HL-60/S4 (cell line): ENCODE results near the gene CPEB2.

Source experiments
- in situ Hi-C: fragments of 300-500 bp; cut with MboI; formaldehyde crosslinking; loops from 2 replicates; pipeline ENCODE4 v1.14.3; 2022; ENCODE audit warnings: low sequenced_read_pairs

Gene CPEB2

DNA sequence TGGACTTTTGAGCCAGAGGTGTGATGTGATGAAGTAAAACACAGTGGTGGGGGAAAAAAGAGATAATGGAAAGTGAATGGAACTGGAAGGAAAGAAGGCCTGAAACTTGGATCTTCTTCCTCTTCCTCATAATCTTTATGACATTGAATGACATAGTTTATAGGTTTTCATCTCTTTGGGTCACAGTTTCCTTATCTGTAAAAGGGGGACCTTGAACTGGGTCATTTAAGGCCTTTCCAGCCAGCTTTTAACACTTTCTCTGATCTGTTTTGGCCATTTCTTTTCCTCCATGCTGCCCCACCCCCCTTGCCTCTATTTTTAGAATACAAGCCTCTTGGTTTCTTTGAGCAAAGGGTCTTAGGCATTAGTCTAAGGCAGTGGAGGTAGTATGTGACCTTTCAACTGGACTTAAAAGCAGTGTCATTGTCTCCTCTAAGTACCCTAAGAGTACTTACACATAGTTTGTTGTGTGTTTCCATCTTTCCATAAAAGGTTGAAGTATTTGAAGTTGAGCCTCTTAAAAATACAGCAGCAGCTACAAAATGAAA is 7.8 kb downstream of the CPEB2 start:
- in situ Hi-C loops = no loop called here

- in situ Hi-C loops = no loop called here
Observed at GRCh38 chr4:15011166-15011565, 8.9 kb downstream of the CPEB2 start.

DNA sequence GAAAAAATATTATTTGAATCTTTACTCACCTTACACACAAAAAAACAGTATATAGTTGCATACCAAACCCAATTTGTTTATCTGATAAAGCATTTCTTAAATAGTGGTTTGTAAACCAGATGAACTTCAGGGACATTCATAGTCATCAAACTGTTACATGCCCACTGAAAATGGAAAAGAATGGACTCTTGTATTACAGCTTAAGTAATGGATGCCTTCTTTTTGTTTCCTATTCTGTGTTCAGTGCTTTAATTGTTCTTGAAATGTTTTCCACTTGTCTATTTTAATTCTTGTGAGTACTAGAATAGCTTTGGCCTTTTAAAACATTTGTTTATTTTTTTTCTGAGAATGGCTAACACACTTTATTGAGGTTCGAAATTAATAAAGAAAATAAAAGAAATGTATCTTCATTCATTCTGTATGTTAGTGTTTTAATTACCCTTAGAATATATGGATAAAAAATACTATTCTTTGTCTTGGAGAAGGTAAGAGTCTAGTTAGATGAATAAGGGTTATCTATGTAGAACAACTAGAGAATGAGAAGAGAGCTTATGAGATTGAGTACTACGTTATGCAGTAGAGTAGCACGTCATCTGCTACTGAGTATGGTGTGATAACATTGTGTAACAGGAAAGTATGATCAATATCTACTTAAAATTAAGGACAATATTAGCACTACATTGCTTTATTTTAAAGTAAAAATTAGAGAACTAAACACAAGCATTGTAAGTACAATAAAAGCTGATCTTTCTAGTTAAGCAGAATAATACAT is 9.9 kb downstream of the CPEB2 start:
- in situ Hi-C loops = no loop called here

DNA sequence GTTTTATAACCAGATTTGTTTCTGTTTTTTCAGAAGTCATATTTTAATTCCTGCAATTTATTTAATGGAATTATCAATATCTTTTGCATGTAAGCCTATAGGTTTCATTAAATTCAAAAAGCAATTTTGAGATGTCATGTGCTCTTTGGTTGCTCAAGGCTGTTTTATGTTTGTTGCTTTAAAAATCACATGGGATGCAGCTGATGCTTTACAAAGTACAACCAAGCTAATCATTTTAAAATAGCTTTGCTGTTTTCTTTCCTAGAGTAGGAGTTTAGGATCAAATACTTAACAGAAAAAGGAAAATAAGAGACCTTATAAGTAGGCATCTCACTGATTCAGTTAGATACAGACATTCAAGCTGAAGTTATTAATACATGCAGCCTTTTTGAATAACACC is 11.3 kb downstream of the CPEB2 start:
- in situ Hi-C loops = no loop called here

- in situ Hi-C loops = no loop called here
Observed at GRCh38 chr4:15015170-15015569, 12.9 kb downstream of the CPEB2 start.

DNA sequence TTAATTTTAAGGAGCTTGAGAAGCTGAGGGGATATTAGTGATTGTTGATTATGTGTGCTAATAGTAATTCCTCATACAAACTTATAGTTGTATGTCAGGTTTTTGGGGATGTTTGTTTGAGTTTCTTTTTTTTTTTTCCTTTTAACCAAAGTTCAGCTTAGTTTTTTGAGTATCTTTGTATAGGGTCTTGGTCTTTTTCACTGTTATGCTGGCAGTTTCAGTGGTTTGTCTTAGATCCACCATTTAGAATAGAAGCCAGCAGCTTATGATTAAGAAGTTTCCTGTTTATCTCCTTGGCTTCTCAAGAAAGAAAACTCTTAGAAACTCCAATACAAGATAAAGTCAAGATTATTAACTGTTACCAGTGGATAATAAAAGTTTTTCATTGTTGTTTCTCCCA is 16.1 kb downstream of the CPEB2 start:
- in situ Hi-C loops = no loop called here

DNA sequence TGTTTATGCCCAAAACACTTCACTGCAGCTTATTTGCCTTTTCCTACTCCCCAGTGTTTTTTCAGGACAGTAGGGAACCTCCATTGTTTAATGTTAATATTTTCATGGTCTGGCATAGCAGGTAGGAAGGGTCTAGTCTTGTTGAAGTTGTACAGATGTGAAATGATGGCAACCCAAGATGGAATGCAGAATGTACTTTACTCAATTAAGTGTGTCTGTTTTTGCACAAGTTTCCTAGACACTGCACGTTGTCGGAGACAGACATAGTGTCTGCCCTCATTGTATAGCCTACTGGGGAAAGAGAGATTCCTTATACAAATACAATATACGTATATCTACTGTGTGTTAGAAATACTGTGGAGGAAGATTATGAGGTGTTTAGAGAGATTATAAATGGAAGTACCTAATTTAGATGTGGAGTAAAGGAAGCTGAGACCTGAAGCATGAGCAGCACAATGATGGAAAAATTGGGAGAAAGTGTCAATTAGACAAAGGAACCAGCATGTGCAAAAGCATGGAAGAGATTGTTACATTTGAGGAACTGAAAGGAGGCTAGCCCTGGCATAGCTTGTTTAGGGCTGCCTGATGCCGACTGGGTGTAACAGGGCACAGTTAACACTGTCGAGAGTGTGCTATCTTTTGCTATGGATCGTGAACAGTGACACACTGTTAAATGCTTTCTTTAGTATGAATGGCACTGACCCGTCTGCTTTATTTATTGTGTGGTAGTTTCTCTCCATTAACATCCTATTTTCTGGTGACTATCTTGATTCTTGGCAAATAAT is 18.4 kb downstream of the CPEB2 start:
- in situ Hi-C loops = no loop called here

DNA sequence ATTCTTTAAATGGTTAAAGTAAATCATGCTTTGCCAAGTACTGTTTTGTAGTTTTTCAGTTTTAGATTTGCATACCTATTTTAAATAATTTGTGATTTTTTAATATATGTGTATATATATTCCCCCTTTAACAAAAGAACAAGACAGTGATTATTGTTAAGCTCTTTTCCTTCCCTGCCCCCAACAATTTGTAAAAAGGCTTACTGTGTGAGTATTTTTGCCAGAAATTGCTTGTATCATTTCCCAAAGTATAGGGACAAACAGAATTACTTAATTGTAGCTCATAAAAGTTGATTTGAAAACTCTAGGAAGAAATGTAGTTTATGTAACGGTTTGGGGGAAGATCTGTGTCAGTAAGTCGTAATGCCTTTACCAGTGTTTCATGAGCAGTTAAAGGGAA is 19.0 kb downstream of the CPEB2 start:
- in situ Hi-C loops = no loop called here

DNA sequence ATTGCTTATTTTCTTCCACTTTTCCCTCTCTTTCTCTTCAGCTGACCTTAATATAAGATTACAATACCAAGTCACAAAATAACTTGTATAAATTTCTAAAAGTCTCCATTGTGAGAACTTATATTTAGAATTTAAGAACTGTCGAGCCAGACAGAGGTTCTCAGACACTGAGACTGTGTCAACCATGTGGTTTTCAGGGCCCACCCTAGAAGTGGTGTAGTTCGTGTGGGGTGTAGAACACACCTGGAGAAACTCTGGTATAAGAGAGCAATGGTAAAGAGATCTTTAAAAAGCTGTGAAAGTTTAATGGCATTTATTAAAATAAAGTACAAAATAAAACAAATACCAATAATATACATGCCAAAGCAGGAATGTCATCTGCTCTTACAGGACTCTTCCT is 19.7 kb downstream of the CPEB2 start:
- in situ Hi-C loops = no loop called here

GRCh38 chr4:15024386-15024785 is 22.1 kb downstream of the CPEB2 start:
- in situ Hi-C loops = no loop called here

GRCh38 chr4:15025693-15026092 is 23.4 kb downstream of the CPEB2 start:
- in situ Hi-C loops = no loop called here

DNA sequence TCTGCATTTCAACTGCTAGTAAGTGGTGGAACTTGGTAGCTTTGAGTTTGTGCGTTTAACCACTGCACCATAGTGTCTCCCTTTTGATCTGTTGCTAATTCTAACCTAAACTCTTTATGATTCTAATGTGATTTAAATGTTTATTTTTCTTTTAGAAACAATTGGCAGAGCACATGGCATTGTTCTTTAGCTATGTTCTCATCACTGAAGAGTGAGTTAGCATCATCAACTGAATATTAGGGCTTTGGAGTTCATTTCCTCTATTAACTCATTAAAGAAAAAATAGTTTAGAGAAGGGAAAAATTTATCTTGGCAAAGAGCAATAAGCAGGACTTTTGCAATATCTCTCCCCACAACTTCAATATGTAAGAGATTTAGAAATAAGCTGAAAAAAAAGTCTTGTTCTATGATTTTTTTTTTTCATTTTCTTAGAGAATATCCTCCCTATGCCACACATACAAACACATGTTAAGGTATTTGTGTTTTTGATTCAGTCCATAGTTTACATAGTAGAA is 25.7 kb downstream of the CPEB2 start:
- in situ Hi-C loops = no loop called here

GRCh38 chr4:15031197-15031596 is 28.9 kb downstream of the CPEB2 start:
- in situ Hi-C loops = no loop called here

GRCh38 chr4:15031993-15032675 is 29.9 kb downstream of the CPEB2 start:
- in situ Hi-C loops = no loop called here

GRCh38 chr4:15034071-15034764 is 31.9 kb downstream of the CPEB2 start:
- in situ Hi-C loops = no loop called here

DNA sequence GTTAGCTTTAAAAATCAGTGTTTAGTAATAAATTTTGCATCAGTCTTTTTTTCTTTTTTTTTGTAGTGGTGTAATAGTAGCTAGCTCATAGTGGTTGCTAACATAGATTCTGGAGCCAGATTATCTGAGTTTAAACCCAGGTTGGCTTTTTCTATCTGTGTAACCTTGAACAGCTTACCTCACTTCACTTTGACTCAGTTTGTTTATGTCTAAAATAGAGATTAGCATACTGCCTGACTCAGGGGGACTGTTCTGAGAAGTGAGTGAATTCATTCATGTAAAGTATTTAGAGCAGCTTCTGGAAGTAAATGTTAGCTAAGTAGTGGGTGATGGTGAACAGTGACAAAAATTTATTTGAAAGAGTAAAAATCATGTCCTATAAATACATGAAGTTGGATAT is 32.9 kb downstream of the CPEB2 start:
- in situ Hi-C loops = no loop called here

DNA sequence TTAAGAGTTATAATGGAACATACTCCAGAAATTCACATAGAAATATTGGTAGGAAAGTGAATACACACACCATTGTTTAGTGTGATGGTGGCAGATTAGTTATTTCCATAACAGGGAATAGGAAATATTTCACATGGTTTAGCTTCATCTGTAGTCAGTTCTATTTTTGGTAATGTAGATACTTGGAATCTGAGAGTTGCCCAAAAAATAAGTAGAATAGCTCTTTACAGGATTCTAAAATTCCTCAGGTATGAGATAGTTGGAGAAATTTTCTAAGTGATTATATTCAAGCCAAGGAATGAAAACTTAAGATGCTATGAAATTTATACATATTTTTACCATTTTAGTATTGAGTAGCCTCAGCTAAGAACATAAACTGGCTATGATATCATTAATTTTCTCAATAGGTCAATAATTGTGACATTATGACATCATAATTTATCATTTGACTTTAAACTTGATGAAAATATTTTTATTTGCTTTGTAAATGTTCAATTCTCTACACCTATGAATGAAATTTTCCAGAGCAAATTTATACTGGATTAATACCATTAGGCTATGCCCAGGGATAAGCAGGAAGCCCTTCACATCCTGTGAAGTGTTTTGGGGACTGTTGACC is 35.8 kb downstream of the CPEB2 start:
- in situ Hi-C loops = no loop called here

- in situ Hi-C loops = no loop called here
Observed at GRCh38 chr4:15040916-15041463, 38.7 kb downstream of the CPEB2 start.

- in situ Hi-C loops = no loop called here
Observed at GRCh38 chr4:15042529-15043167, 40.4 kb downstream of the CPEB2 start.
